HG03378 (cell line): ENCODE measurements around the gene METTL8.
A peak's percentile ranks its signal among the peaks of the same experiment; 100 is the strongest.
"Not testable (repeated sequence)": the region's sequence is repeated elsewhere in the genome, so short reads cannot be mapped to it uniquely, and the experiment has no call there.

Source experiments
- ATAC-seq: cut with Tn5 transposase; IDR thresholded peaks from one replicate; pipeline ENCODE4 v1.9.1; 2021; ENCODE audit warnings: mild to moderate bottlenecking, moderate library complexity; ENCODE audit not compliant: unreplicated experiment

Gene METTL8

GRCh38 chr2:171430516-171431410 is 3.0 kb downstream of the METTL8 start:
- ATAC-seq: no peak

DNA sequence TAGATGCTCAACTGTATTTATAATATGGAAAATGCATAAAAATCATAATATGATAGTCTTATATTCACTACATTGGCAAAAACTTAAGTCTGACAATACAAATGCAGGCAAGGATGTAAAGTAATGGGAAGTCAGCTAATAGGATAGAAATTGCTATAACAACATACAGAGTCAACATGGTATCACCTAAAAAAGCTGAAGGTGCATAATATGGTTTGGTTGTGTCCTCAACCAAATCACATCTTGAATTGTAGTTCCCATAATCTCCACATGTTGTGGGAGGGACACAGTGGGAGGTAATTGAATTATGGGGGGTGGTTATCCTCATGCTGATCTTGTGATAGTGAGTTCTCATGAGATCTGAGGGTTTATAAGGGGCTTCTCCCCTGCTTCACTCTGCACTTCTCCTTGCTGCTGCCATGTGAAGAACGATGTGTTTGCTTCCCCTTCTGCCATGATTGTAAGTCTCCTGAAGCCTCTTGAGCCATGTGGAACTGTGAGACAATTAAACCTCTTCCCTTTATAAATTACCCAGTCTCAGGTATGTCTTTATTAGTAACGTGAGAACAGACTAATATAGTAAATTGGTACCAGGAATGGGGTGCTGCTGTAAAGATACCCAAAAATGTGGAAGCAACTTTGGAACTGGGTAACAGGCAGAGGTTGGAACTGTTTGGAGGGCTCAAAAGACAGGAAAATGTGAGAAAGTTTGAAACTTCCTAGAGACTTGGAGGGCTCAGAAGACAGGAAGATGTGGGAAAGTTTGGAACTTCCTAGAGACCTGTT is 10.9 kb downstream of the METTL8 start:
- ATAC-seq: not testable (repeated sequence)

- ATAC-seq: no peak
Observed at GRCh38 chr2:171420728-171421563, 12.8 kb downstream of the METTL8 start.

DNA sequence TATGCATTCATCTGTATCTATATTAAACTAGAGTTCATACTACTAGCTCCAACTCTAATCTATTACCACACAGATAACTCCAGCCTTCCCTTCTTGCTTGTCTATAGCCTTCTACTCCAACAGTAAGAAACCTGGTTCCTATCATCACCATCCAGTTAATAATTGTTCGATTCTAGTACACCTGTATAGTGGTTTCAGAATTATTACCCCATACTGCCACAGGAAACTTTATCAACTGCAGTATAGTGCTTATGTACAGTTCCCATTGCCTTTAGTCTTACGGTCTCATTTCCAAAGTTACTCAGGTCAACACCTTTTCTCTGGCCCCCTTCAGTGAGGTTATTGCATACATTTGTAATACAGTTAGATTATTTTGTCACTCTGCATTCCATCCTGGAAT is 14.5 kb downstream of the METTL8 start:
- no peak for ATAC-seq

DNA sequence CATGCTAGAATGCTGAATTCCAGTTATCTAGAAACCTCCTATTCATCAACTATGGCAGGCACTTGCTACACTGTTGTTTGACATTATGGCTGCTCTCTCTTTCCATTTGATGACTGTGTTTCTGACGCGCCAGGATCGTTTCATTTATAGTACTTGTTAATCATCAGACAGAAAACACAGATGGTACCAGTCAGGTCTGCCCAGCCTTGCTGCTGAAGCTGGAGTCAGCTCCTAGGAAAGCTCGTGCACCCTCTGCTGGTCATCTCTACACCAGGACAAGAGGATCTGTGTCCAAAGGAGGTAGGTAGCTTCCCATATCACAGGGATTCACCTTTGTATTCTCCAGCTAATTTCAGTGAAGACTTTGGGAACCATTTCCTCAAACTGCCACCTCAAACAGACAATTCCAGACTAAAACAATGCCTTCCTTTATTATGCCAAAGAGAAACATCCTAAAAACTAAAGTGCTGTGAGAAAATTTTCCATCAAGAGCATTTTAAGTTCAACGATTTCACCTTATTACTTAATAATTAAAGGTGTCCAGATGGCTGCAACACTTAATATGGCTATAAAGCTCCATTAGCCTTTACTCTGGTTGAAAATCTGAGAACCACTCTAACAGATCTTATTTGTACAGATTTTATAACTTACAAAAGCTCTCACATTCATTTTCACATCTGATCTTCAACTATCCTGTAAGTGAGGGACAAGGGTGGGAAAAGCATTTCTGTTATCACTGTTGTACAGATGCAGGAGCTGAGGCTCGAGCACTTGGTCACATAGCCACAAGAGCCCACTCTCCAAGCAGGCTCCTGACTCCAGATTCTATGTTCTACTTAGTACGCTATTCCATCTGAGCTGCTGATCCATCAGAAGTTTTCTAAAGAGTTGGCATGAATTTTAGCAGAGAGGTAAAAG is 17.5 kb downstream of the METTL8 start:
- peak; percentile 90 for ATAC-seq

DNA sequence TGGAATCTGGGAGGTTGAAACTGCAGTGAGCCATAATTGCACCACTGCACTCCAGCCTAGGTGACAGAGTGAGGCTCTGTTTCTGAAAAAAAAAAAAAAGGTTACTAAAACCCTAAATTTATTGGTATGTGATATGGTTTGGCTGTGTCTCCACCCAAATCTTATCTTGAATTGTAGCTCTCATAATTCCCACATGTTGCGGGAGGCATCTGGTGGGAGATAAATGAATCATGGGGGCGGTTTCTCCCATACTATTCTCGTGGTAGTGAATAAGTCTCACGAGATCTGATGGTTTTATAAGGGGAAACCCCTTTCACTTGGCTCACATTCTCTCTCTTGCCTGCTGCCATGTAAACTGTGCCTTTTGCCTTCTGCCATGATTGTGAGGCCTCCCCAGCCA is 19.1 kb downstream of the METTL8 start:
- ATAC-seq: not testable (repeated sequence)

DNA sequence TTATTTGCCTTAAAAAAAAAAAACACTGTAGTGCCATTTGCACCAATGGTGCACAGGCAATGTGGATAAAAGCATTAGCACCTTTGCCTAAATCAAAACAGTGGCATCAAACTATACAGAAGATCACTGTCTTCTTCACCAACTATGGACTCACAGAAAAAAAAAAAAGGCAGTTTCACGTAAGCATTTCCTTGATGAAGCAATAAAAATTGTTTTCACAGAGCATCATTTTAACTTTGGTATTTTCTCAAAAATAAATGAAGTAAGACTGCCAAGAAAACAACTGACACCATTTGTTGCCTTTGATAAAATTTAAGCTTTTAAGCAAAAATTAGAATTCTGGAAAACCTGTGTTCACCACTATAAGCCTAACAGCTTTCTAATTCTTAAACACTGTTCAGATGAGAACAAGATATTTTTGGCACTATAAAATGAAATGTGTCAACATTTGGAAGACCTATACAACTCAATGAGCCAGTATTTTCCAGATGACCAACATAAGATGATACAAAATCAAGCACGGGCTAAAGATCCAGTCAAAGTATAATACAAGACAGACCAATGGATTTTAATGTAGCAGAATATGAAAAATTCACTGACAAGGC is 21.1 kb downstream of the METTL8 start:
- no peak for ATAC-seq

- ATAC-seq: no peak
Observed at GRCh38 chr2:171411791-171412483, 21.9 kb downstream of the METTL8 start.

DNA sequence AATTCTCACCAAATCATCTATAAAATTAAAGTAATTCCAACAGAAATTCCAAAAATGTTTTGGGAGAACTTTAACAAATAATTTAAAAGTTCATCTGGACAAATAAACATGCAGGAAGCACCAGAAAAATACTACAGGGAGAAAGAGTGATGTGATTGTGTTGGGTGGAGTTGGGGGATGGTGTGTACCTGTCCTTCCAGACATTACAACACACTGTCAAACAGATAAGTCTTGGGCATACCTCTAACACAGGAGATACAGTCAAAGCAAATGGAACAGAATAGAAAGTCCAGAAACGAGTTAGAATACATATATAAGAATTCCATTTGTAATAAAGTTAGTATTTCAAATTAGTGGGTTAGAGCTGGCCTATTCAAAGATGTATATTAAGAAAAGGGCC is 22.6 kb downstream of the METTL8 start:
- no peak for ATAC-seq

GRCh38 chr2:171410624-171411023 is 23.2 kb downstream of the METTL8 start:
- ATAC-seq: no peak

GRCh38 chr2:171410101-171410500 is 23.7 kb downstream of the METTL8 start:
- ATAC-seq: no peak

DNA sequence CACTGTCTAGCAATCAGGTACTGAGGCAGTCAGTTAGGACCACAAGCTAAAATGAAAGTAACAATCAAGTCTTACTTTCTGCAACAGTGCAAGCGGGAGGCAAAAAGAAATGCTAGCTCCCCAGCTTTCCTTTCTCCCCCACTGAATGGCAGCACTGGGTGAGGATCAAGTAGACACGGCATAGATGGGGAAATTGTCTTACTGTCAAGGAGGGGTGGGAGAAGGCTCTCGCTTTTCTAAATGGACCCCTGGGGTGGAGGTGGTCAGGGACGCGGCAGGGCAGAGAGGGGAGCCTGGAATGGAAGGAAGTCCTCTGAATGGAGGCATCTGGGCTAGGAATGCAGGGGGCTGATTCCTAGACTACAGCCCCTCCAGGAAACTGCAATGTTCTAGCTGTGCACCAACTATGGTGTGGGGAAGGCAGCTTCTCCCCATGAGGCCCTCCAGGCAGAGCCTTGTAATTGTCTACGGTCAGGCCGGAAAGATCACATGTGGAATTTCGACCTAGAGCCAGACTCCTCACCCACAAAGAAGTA is 24.3 kb downstream of the METTL8 start:
- ATAC-seq: no peak

DNA sequence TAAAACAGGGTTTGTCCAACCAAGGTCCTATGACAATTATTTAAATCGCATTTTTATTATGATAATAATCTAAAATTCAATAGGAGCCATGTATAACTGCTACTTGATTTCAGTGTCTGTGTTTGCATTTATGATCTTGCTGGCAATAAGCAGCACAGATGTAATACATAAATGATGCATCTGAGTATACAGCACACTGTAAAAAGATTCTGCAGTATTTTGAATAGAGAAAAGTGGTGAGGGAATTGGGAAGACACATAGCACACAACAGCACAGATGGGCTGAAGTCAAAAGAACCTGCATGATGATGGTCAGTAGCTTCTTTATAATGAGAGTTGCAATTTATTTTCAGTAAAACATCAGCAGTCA is 26.1 kb downstream of the METTL8 start:
- peak; percentile 1 for ATAC-seq

DNA sequence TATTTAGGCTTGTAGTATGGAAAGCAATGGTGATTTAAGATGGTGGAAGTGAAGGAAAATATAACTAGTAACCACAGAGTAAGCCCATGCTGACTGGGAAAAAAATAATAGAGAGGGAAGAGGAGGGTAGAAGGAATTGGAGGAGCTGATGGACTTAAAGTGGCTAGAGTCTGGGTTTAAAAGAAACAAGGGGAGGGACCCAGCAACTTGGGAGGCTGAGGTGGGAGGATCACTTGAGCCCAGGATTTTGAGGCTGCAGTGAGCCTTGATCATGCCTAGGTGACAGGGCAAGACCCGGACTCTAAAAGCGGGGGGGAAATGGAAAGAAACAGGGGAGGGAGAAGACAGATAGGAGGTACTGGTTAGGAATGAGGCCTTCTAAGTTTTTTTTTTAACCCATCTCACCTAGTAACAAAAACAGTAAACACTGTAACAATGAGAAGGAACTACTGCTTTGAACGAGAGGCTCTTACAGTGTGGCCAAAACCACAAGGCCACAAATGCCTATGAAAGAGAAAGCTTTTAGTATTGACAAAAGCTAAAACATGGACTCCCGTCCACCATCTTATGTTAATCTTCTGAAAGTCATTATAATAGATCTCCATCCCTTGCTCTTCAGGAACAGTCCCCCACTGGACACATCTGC is 26.6 kb downstream of the METTL8 start:
- peak; percentile 49 for ATAC-seq

DNA sequence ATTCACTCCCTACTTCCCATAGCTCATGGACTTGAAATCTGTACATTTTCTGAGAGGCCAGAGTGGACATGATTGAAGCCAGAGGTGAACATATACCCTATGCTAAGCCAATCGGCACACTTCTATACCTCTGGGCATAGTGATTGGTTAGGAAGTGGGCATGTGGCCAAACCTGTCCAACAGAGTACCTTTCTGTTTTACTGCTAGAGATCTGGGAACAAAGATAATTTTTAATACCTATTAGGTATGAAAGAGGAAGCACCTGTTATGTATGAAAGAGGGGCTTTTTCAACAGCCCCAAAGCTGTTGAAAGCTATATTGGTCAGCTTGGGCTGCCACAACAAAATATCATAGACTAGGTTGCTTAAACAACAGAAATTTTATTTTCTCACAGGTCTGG is 27.7 kb downstream of the METTL8 start:
- ATAC-seq: peak; percentile 39

DNA sequence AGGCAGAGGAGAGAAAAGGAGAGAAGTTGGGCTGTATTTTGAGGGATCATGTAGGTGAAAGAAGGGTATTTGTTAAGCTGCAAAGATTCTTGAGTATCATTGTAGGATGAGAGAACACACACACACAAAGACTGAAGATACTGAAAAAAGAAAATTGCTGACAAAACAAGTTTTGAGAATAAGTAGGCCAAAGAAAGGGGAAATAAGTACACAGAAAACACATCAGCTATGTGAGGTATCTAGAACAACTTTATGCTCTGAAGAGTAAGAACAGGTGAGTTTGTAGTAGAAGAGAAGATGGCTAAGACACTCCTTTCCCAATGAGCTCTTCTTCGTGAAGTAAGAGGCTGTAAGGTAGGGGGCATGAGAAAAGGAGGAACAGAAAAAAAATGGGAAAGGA is 28.2 kb downstream of the METTL8 start:
- no peak for ATAC-seq

GRCh38 chr2:171404719-171405118 is 29.1 kb downstream of the METTL8 start:
- no peak for ATAC-seq

DNA sequence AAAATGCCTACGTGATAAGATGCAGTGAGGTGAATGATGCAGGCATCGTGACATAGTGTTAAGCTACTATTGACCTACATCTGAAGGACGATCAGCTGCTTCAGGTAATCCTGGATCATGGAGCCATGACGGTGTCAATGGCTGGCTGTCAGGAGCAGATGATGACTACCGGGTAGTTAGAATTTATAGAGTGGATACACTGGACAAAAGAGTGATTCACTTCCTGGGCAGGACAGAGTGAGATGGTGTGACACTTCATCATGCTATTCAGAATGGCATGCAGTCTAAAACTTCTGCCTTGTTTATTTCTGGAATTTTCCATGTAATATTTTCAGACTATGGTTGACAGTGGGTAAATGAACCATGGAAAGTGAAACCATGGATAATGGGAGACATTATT is 29.5 kb downstream of the METTL8 start:
- no peak for ATAC-seq
